ENCODE data around the gene ZNF750.

Gene ZNF750

DNA sequence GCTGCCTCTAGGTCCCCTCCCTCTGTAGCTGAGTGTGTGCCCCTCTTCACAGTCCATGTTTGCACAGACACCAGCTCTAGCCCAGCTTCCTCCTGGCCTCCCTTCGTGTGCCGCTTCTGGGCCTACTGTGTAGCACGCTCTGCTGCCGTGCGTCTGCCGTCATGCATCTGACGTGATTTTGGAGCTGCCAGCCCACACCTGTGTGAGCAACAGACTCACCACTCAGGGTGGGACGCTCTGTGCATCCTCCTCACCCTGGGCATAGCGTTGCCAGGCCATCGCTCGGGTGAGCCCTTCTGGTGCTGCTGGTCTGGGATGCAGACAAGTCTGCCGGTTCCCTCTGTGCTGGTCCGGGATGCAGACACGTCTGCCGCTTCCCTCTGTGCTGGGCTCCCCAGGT, 39.4 kb upstream of the ZNF750 start:
- Histone ChIP-seq H3K4me3 (ENCODE audit: low read depth, low read length) (no peak overlapping the region), H3K9me3 (ENCODE audit: control insufficient read depth, insufficient read depth, low read depth, low read length) (no peaks in the 10 kb centered on the region), H3K4me1 (ENCODE audit: control insufficient read depth, insufficient read depth, low read length) (0 out of 2 replicates have a peak, but pooled peaks cover 3% of the 10 kb centered on the region), H3K36me3 (ENCODE audit: control insufficient read depth in 2 of 2, insufficient read depth in 1 of 2, low read length in 2 of 2) (peaks cover 0 to 11% of the 10 kb centered on the region in 2 experiments; a peak in 1 of 3 replicates), H3K27ac (ENCODE audit: extremely low read depth, low read depth, low read length) (no peak overlapping the region)
- ChIA-PET CTCF (interaction anchor here (0.6 to 1.1 kb wide), 3 partner anchors 10 to 35 kb away, joined by 3 to 4 read pairs (median 3); no protein-coding TSS in a partner anchor), POLR2A (no interaction called here)
- TF ChIP-seq GLI4 (tag by site-specific recombination; IDR thresholded peaks at IDR 0.05) = no peak
- TF ChIP-seq ZEB2 (tag by site-specific recombination; IDR thresholded peaks at IDR 0.05) = no peak
- TF ChIP-seq YY2 (tag by site-specific recombination; IDR thresholded peaks at IDR 0.05) = no peak
- no peak for TF ChIP-seq ZNF585B (tag by site-specific recombination; IDR thresholded peaks at IDR 0.05)
- TF ChIP-seq OSR2 (tag by site-specific recombination; IDR thresholded peaks at IDR 0.05) = no peak
- no peak for TF ChIP-seq OVOL3 (tag by site-specific recombination; IDR thresholded peaks at IDR 0.05)
- no peak for TF ChIP-seq ZNF121 (tag by site-specific recombination; IDR thresholded peaks at IDR 0.05)
- no peak for TF ChIP-seq KLF7 (tag by site-specific recombination; IDR thresholded peaks at IDR 0.05; ENCODE audit: borderline replicate concordance)
- no peak for TF ChIP-seq ZNF600 (tag by site-specific recombination; IDR thresholded peaks at IDR 0.05)
- TF ChIP-seq ZNF184 (tag by site-specific recombination; IDR thresholded peaks at IDR 0.05) = no peak
- no peak for TF ChIP-seq ZSCAN23 (tag by site-specific recombination; IDR thresholded peaks at IDR 0.05)
- TF ChIP-seq ZSCAN30 (tag by site-specific recombination; IDR thresholded peaks at IDR 0.05) = no peak

DNA sequence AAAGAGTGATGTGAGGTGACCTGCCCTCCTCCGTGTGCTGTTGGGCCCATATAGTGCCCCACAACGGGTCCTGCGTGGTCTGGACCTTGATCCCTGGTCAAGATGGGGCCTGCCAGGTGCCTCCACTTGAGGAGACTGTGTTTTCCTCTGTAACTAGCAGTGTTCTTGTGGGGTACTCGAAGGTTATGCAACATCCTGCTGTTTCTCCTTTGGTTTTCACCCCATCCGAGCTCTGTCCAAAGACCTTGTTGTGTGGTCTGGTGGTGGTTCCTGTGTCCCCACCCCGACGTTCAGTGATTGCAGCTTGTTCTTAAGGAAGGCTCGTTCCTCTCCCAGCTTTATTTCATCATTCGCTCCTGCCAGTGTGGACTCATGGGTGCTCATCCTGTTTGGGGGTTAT, 38.7 kb upstream of the ZNF750 start:
- H3K27ac ChIP-seq (ENCODE audit: extremely low read depth, low read depth, low read length) = no peak overlapping the region
- peaks cover 0 to 11% of the 10 kb centered on the region in 2 experiments; a peak in 1 of 3 replicates for H3K36me3 ChIP-seq (ENCODE audit: control insufficient read depth in 2 of 2, insufficient read depth in 1 of 2, low read length in 2 of 2)
- ChIA-PET CTCF (interaction anchor here (1.0 to 1.1 kb wide), 2 partner anchors 15 to 36 kb away, joined by 3 to 4 read pairs; no protein-coding TSS in a partner anchor), POLR2A (no interaction called here)
- no peak overlapping the region for H3K4me3 ChIP-seq (ENCODE audit: low read depth, low read length)
- 0 out of 2 replicates have a peak, but pooled peaks cover 3% of the 10 kb centered on the region for H3K4me1 ChIP-seq (ENCODE audit: control insufficient read depth, insufficient read depth, low read length)
- H3K9me3 ChIP-seq (ENCODE audit: control insufficient read depth, insufficient read depth, low read depth, low read length) = no peaks in the 10 kb centered on the region
- TF ChIP-seq ZNF416 (tag by site-specific recombination; IDR thresholded peaks at IDR 0.05) (no peak), ZNF776 (tag by site-specific recombination; IDR thresholded peaks at IDR 0.05; ENCODE audit: borderline replicate concordance) (no peak), YY1 (tag by site-specific recombination; IDR thresholded peaks at IDR 0.05) (no peak), ZFHX2 (tag by site-specific recombination; conservative IDR thresholded peaks at IDR 0.05) (no peak), YY2 (tag by site-specific recombination; IDR thresholded peaks at IDR 0.05) (no peak), ZNF423 (tag by site-specific recombination; IDR thresholded peaks at IDR 0.05) (no peak), ZNF19 (tag by site-specific recombination; IDR thresholded peaks at IDR 0.05; ENCODE audit: low read depth) (no peak), ZNF23 (tag by site-specific recombination; IDR thresholded peaks at IDR 0.05; ENCODE audit: borderline replicate concordance) (no peak)
- TF ChIP-seq, protein P1, sequence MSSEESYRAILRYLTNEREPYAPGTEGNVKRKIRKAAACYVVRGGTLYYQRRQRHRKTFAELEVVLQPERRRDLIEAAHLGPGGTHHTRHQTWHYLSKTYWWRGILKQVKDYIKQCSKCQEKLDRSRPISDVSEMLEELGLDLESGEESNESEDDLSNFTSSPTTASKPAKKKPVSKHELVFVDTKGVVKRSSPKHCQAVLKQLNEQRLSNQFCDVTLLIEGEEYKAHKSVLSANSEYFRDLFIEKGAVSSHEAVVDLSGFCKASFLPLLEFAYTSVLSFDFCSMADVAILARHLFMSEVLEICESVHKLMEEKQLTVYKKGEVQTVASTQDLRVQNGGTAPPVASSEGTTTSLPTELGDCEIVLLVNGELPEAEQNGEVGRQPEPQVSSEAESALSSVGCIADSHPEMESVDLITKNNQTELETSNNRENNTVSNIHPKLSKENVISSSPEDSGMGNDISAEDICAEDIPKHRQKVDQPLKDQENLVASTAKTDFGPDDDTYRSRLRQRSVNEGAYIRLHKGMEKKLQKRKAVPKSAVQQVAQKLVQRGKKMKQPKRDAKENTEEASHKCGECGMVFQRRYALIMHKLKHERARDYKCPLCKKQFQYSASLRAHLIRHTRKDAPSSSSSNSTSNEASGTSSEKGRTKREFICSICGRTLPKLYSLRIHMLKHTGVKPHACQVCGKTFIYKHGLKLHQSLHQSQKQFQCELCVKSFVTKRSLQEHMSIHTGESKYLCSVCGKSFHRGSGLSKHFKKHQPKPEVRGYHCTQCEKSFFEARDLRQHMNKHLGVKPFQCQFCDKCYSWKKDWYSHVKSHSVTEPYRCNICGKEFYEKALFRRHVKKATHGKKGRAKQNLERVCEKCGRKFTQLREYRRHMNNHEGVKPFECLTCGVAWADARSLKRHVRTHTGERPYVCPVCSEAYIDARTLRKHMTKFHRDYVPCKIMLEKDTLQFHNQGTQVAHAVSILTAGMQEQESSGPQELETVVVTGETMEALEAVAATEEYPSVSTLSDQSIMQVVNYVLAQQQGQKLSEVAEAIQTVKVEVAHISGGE (tag by site-specific recombination; conservative IDR thresholded peaks at IDR 0.05; ENCODE audit: low read depth) = no peak
- TF ChIP-seq, protein P2, sequence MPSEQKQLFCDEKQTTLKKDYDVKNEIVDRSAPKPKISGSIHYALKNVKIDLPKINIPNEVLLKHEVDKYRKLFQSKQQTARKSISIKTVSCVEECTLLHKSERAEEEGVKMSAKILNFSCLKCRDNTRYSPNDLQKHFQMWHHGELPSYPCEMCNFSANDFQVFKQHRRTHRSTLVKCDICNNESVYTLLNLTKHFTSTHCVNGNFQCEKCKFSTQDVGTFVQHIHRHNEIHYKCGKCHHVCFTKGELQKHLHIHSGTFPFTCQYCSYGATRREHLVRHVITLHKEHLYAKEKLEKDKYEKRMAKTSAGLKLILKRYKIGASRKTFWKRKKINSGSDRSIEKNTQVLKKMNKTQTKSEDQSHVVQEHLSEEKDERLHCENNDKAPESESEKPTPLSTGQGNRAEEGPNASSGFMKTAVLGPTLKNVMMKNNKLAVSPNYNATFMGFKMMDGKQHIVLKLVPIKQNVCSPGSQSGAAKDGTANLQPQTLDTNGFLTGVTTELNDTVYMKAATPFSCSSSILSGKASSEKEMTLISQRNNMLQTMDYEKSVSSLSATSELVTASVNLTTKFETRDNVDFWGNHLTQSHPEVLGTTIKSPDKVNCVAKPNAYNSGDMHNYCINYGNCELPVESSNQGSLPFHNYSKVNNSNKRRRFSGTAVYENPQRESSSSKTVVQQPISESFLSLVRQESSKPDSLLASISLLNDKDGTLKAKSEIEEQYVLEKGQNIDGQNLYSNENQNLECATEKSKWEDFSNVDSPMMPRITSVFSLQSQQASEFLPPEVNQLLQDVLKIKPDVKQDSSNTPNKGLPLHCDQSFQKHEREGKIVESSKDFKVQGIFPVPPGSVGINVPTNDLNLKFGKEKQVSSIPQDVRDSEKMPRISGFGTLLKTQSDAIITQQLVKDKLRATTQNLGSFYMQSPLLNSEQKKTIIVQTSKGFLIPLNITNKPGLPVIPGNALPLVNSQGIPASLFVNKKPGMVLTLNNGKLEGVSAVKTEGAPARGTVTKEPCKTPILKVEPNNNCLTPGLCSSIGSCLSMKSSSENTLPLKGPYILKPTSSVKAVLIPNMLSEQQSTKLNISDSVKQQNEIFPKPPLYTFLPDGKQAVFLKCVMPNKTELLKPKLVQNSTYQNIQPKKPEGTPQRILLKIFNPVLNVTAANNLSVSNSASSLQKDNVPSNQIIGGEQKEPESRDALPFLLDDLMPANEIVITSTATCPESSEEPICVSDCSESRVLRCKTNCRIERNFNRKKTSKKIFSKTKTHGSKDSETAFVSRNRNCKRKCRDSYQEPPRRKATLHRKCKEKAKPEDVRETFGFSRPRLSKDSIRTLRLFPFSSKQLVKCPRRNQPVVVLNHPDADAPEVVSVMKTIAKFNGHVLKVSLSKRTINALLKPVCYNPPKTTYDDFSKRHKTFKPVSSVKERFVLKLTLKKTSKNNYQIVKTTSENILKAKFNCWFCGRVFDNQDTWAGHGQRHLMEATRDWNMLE (tag by site-specific recombination; conservative IDR thresholded peaks at IDR 0.05; ENCODE audit: low read depth) = no peak
- TF ChIP-seq, protein P3, sequence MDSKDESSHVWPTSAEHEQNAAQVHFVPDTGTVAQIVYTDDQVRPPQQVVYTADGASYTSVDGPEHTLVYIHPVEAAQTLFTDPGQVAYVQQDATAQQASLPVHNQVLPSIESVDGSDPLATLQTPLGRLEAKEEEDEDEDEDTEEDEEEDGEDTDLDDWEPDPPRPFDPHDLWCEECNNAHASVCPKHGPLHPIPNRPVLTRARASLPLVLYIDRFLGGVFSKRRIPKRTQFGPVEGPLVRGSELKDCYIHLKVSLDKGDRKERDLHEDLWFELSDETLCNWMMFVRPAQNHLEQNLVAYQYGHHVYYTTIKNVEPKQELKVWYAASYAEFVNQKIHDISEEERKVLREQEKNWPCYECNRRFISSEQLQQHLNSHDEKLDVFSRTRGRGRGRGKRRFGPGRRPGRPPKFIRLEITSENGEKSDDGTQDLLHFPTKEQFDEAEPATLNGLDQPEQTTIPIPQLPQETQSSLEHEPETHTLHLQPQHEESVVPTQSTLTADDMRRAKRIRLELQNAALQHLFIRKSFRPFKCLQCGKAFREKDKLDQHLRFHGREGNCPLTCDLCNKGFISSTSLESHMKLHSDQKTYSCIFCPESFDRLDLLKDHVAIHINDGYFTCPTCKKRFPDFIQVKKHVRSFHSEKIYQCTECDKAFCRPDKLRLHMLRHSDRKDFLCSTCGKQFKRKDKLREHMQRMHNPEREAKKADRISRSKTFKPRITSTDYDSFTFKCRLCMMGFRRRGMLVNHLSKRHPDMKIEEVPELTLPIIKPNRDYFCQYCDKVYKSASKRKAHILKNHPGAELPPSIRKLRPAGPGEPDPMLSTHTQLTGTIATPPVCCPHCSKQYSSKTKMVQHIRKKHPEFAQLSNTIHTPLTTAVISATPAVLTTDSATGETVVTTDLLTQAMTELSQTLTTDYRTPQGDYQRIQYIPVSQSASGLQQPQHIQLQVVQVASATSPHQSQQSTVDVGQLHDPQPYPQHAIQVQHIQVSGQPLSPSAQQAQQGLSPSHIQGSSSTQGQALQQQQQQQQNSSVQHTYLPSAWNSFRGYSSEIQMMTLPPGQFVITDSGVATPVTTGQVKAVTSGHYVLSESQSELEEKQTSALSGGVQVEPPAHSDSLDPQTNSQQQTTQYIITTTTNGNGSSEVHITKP (tag by site-specific recombination; IDR thresholded peaks at IDR 0.05) = no peak
- TF ChIP-seq, protein P4, sequence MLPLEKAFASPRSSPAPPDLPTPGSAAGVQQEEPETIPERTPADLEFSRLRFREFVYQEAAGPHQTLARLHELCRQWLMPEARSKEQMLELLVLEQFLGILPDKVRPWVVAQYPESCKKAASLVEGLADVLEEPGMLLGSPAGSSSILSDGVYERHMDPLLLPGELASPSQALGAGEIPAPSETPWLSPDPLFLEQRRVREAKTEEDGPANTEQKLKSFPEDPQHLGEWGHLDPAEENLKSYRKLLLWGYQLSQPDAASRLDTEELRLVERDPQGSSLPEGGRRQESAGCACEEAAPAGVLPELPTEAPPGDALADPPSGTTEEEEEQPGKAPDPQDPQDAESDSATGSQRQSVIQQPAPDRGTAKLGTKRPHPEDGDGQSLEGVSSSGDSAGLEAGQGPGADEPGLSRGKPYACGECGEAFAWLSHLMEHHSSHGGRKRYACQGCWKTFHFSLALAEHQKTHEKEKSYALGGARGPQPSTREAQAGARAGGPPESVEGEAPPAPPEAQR (tag by site-specific recombination; IDR thresholded peaks at IDR 0.05) = no peak

Measured in HEK293 (cell line).